Measurements from ENCODE around the gene RAD51B.

DNA sequence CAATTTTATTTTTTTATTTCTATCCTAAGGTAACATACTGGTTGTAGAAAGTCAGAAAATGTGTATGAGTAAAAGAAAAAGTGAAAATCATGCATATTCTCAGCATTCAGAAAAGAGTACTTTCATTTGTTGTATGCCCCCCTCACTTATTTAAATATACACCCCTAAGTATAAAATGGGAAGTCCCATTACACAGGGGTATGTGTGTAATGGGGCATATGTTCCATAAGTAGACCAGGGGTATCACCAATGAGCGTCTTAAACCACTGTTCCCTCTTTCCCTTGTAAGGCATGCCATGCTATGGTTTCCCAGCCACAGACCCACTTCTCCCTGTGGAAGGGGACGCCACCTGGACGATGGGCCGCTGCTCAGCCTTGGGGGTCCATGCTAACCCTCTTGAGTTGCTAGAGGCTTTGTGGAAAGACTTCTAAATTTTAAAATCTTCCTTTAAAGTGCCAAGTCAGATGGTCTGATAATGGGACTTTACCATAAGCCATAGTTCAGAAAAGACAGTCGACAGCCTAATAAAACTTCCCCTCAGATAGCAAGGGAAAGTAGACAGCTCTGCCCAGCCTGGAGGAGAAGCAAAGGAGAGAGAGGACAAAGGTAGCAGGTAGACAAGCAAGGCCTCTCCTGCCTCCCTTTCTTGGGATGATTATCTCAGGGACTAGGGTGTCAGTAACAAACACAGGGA is 855.1 kb downstream of the RAD51B start:
- TF ChIP-seq, protein P1, sequence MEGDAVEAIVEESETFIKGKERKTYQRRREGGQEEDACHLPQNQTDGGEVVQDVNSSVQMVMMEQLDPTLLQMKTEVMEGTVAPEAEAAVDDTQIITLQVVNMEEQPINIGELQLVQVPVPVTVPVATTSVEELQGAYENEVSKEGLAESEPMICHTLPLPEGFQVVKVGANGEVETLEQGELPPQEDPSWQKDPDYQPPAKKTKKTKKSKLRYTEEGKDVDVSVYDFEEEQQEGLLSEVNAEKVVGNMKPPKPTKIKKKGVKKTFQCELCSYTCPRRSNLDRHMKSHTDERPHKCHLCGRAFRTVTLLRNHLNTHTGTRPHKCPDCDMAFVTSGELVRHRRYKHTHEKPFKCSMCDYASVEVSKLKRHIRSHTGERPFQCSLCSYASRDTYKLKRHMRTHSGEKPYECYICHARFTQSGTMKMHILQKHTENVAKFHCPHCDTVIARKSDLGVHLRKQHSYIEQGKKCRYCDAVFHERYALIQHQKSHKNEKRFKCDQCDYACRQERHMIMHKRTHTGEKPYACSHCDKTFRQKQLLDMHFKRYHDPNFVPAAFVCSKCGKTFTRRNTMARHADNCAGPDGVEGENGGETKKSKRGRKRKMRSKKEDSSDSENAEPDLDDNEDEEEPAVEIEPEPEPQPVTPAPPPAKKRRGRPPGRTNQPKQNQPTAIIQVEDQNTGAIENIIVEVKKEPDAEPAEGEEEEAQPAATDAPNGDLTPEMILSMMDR (conservative IDR thresholded peaks at IDR 0.05; ENCODE audit: low read depth, low read length), result no peak
- TF ChIP-seq EZH2 (IDR thresholded peaks at IDR 0.05; ENCODE audit: borderline replicate concordance, low read depth, low read length, poor library complexity, severe bottlenecking), result no peak

All from A673 (cell line).